Cardiac muscle cell (in vitro differentiated cells and primary cell): Measurements from ENCODE around the gene PHLDA2. TPM values are rescaled to one million over a fixed set of nuclear protein-coding genes. Genes with fewer than 3 reads are reported as not detected.

Experiments used
- DNase-seq, 2 donors: peaks; one replicate each; pipeline versions ENCODE4 v3.0.0 to v3.0.0-alpha.2; 2010 to 2017; ENCODE audit warnings: low read depth in 1 of 2, low spot score in 1 of 2
- H3K27ac ChIP-seq: fragments of 200-600 bp; sonication (generic); 2 replicates; pipeline ENCODE4 v1.5.1; 2016
- H3K27me3 ChIP-seq: fragments of 200-600 bp; sonication (generic); 2 replicates; pipeline ENCODE4 v1.6.0; 2016; ENCODE audit warnings: control low read depth
- H3K36me3 ChIP-seq: fragments of 200-600 bp; sonication (generic); 2 replicates; pipeline ENCODE4 v1.5.1; 2016; ENCODE audit warnings: control low read depth
- H3K4me1 ChIP-seq: fragments of 200-600 bp; sonication (generic); 2 replicates; pipeline ENCODE4 v1.8.1; 2017; ENCODE audit warnings: low read depth, mild to moderate bottlenecking, mixed run types
- H3K4me3 ChIP-seq: fragments of 200-600 bp; sonication (generic); 2 replicates; pipeline ENCODE4 v1.5.1; 2016; ENCODE audit warnings: mild to moderate bottlenecking
- H3K9me3 ChIP-seq: fragments of 200-600 bp; sonication (generic); 2 replicates; pipeline ENCODE4 v1.5.1; 2017; ENCODE audit warnings: low read depth, mild to moderate bottlenecking, control low read depth
- polyA plus RNA-seq: library from polyadenylated mRNA; unstranded; fragments of >200 nt; fragmentation: Nextera tagmentation; extraction: Ambion mirVana; gene quantifications from 2 replicates; pipeline ENCODE4 v1.2.1, GENCODE V29; 2016
- total RNA-seq: library from RNA; depleted of rRNA; stranded (reverse); fragments of >200 nt; gene quantifications from 2 replicates; pipeline ENCODE4 v1.2.3, GENCODE V29; 2016
- TF ChIP-seq, protein P1 (sequence below): IDR thresholded peaks from 2 replicates; pipeline ENCODE4 v1.5.1; 2012; ENCODE audit warnings: low read depth, mild to moderate bottlenecking, low read length

PHLDA2 gene
- total and polyA plus RNA-seq, 2 experiments from 2014 or later: 0.73 to 1.1 TPM

DNA sequence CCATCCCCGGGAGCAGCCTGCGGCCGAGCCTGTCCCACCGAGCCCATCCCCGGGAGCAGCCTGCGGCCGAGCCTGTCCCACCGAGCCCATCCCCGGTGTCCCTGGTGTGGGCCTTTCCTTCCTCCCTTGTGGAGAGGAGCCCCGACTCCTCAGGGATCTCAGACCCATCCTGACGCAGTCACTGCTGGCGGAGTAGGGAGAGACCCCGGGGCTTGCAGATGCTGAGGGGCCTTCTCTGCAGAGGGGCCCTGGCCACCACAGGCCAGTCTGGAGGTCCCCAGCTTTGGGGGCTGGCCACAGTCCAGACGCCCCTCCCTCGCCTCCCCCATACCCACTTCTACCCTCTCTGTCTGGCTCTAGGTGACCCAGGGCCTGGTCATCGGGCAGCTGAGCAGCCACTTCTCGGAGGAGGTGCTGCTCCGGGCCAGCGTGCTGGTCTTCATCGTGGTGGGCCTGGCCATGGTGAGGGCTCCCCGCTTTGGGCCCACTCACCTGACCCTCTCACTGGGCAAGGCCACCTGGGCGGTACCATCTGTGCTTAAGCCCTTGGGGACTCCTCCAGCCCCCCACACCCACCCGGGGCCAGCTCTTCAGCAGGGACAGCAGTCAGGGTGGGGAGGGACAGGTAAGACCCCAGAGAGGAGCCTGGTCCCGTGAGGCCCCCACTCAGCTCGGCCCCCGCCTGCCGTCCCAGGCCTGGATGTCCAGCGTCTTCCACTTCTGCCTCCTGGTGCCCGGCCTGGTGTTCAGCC, 7.3 kb downstream of the PHLDA2 start:
- Histone ChIP-seq H3K27ac (no peak overlapping the region), H3K36me3 (no peaks in the 10 kb centered on the region), H3K4me3 (no peak overlapping the region), H3K9me3 (no peaks in the 10 kb centered on the region), H3K27me3 (peaks cover 12% of the 10 kb centered on the region), H3K4me1 (no peaks in the 10 kb centered on the region)
- TF ChIP-seq, protein P1, sequence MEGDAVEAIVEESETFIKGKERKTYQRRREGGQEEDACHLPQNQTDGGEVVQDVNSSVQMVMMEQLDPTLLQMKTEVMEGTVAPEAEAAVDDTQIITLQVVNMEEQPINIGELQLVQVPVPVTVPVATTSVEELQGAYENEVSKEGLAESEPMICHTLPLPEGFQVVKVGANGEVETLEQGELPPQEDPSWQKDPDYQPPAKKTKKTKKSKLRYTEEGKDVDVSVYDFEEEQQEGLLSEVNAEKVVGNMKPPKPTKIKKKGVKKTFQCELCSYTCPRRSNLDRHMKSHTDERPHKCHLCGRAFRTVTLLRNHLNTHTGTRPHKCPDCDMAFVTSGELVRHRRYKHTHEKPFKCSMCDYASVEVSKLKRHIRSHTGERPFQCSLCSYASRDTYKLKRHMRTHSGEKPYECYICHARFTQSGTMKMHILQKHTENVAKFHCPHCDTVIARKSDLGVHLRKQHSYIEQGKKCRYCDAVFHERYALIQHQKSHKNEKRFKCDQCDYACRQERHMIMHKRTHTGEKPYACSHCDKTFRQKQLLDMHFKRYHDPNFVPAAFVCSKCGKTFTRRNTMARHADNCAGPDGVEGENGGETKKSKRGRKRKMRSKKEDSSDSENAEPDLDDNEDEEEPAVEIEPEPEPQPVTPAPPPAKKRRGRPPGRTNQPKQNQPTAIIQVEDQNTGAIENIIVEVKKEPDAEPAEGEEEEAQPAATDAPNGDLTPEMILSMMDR: no peak
- no peak for DNase-seq

DNA sequence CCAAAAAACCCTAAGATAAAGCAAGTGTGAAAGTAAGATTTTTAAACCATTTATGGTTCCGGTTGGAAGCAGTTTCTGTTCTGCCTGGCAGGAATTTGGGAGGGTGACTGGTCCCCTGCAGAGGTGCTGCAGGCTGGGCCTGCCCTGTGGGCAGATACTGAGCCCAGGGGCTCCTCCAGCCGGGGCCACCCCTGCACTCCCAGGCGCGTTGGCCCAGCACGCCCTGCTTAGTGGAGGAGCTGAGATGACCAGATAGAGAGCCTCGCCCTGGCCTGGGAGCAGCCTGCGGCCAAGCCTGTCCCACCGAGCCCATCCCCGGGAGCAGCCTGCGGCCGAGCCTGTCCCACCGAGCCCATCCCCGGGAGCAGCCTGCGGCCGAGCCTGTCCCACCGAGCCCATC, 8.0 kb downstream of the PHLDA2 start:
- H3K4me3 ChIP-seq: no peak overlapping the region
- H3K4me1 ChIP-seq: no peaks in the 10 kb centered on the region
- DNase-seq: no peak
- peaks cover 6% of the 10 kb centered on the region for H3K27me3 ChIP-seq
- TF ChIP-seq, protein P1: no peak
- H3K27ac ChIP-seq: no peak overlapping the region
- H3K9me3 ChIP-seq: no peaks in the 10 kb centered on the region
- H3K36me3 ChIP-seq: no peaks in the 10 kb centered on the region

DNA sequence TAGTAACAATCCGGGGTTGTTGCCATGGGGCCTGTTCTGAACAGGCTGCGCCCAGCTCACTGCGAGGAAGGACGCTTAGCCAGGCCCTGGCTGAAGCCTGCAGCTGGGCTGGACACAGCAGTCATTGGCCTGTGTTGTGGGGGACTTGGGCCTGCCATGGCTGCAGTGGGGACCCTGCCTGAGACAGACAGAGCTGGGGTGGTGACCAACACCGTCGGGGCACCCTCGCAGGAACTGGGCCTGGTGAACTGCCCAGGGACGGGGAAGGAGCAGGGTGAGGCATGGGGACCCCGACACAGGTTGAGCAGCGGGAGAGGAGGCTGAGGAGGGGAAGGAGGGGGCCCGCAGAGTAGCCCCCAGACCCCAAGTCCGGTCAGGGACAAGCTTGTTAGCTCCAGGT, 8.9 kb downstream of the PHLDA2 start:
- Histone ChIP-seq H3K9me3 (no peaks in the 10 kb centered on the region), H3K27me3 (peaks cover 5% of the 10 kb centered on the region), H3K4me3 (no peak overlapping the region), H3K4me1 (no peaks in the 10 kb centered on the region), H3K27ac (no peak overlapping the region), H3K36me3 (no peaks in the 10 kb centered on the region)
- TF ChIP-seq, protein P1: no peak
- DNase-seq: no peak

DNA sequence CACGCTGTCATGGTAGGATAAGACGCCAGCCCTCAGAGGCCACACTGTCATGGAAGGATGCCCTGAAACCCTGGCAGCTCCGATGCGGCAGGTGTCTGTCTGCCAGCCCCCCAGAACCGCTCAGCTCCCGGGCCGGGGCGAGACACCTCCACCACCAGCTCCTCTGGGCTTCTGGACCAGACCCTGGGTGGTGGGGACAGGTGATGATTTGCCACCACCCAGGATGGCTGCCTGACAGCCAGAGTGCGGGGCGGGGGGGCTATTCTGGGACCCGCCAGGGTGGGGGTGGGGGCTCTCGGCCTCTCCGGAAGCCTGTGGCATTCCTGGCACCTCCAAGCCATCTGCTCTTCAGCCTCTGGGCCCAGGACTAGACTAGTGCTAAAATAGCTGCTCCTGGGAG, 9.4 kb downstream of the PHLDA2 start:
- no peaks in the 10 kb centered on the region for H3K9me3 ChIP-seq
- no peak overlapping the region for H3K27ac ChIP-seq
- peaks cover 5% of the 10 kb centered on the region for H3K4me1 ChIP-seq
- peaks cover 2% of the 10 kb centered on the region for H3K27me3 ChIP-seq
- TF ChIP-seq, protein P1: no peak
- H3K36me3 ChIP-seq: no peaks in the 10 kb centered on the region
- no peak for DNase-seq
- no peak overlapping the region for H3K4me3 ChIP-seq

DNA sequence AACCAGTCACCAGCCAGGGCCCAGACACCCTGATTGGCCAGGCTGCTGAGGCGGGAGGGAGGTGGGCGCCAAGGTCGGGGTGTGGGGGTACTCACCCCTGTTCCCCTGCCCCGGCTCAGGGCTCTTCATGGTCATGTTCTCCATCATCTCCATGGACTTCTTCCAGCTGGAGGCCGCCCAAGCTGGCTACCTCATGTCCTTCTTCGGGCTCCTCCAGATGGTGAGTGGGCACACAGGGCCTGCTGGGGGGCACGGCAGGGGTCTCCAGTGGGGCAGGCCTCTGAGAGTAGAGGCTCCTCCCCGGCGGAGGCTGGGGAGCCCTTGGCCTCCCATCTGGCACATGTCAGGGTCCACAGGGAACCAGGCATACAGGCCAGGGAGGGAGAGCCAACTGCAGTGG, 10.0 kb downstream of the PHLDA2 start:
- DNase-seq: no peak
- Histone ChIP-seq H3K27ac (no peak overlapping the region), H3K9me3 (no peaks in the 10 kb centered on the region), H3K4me3 (no peak overlapping the region), H3K4me1 (peaks cover 11% of the 10 kb centered on the region), H3K27me3 (no peaks in the 10 kb centered on the region), H3K36me3 (no peaks in the 10 kb centered on the region)
- TF ChIP-seq, protein P1: no peak
